ENCODE measurements around the gene SLC29A4.
"Not testable (repeated sequence)": the region's sequence is repeated elsewhere in the genome, so short reads cannot be mapped to it uniquely, and the experiment has no call there.

SLC29A4 gene

GRCh38 chr7:5284304-5285281 lies 1.9 kb downstream of the SLC29A4 start:
- H3K14ac ChIP-seq (ENCODE audit: low read length in 2 of 2), result no peak overlapping the region
- 56% methylated on average over 19 of the region's 24 CpGs for WGBS

GRCh38 chr7:5286933-5287332 lies 4.2 kb downstream of the SLC29A4 start:
- Histone ChIP-seq H3K4me2 (ENCODE audit: low read length, poor library complexity, severe bottlenecking) (no peak overlapping the region), H2BK5ac (ENCODE audit: low read depth, low read length, poor library complexity, severe bottlenecking) (no peak overlapping the region), H2BK12ac (ENCODE audit: low read length in 2 of 2) (no peak overlapping the region), H3K4me3 (ENCODE audit: insufficient read depth in 1 of 2, low read depth in 1 of 2, low read length in 2 of 2) (no peak overlapping the region), H4K8ac (ENCODE audit: low read length) (no peak overlapping the region), H2BK120ac (ENCODE audit: low read depth, low read length) (no peak overlapping the region), H3K27ac (ENCODE audit: low read length, poor library complexity, severe bottlenecking) (no peak overlapping the region), H3K14ac (ENCODE audit: low read length in 2 of 2) (peak overlapping the region in 1 of 2 experiments; percentile 64), H3K27me3 (ENCODE audit: control insufficient read depth in 1 of 2, insufficient read depth in 1 of 2, low read length in 2 of 2) (peaks cover 0 to 17% of the 10 kb centered on the region in 2 experiments), H3K4ac (ENCODE audit: low read depth in 1 of 2, low read length in 2 of 2) (no peak overlapping the region), H3K79me1 (replicated peaks; ENCODE audit: low read length, poor library complexity, severe bottlenecking) (no peaks in the 10 kb centered on the region), H3K18ac (ENCODE audit: low read depth in 1 of 2, low read length in 2 of 2) (no peak overlapping the region), H3K4me1 (ENCODE audit: control insufficient read depth, insufficient read depth, low read depth, low read length) (peaks cover 17% of the 10 kb centered on the region), H3K9me3 (ENCODE audit: control insufficient read depth, low read length) (no peaks in the 10 kb centered on the region), H3K23ac (ENCODE audit: low read length in 2 of 2) (no peak overlapping the region), H2AK5ac (ENCODE audit: low read length, severe bottlenecking) (no peak overlapping the region), H2BK15ac (ENCODE audit: low read depth, poor library complexity, severe bottlenecking) (no peak overlapping the region), H2AFZ (ENCODE audit: low read depth, low read length) (no peak overlapping the region), H4K91ac (ENCODE audit: low read length) (no peak overlapping the region), H3K36me3 (ENCODE audit: control insufficient read depth in 1 of 2, insufficient read depth in 2 of 2, low read depth in 1 of 2, low read length in 2 of 2) (peaks cover 0 to 13% of the 10 kb centered on the region in 2 experiments), H3K9ac (ENCODE audit: low read length) (no peak overlapping the region)
- DNase-seq, result no peak
- 90% methylated on average over 8 of the region's 9 CpGs for WGBS

More at GRCh38 chr7:5284304-5285281, 1.9 kb downstream of the SLC29A4 start:
- Histone ChIP-seq H3K4me3 (ENCODE audit: insufficient read depth in 1 of 2, low read depth in 1 of 2, low read length in 2 of 2) (no peak overlapping the region), H3K4me1 (ENCODE audit: control insufficient read depth, insufficient read depth, low read depth, low read length) (peaks cover 17% of the 10 kb centered on the region), H3K27ac (ENCODE audit: low read length, poor library complexity, severe bottlenecking) (no peak overlapping the region), H3K36me3 (ENCODE audit: control insufficient read depth in 1 of 2, insufficient read depth in 2 of 2, low read depth in 1 of 2, low read length in 2 of 2) (no peaks in the 10 kb centered on the region), H3K9ac (ENCODE audit: low read length) (no peak overlapping the region), H2AFZ (ENCODE audit: low read depth, low read length) (no peak overlapping the region), H2AK5ac (ENCODE audit: low read length, severe bottlenecking) (no peak overlapping the region), H2BK5ac (ENCODE audit: low read depth, low read length, poor library complexity, severe bottlenecking) (no peak overlapping the region), H3K23ac (ENCODE audit: low read length in 2 of 2) (no peak overlapping the region), H3K79me1 (replicated peaks; ENCODE audit: low read length, poor library complexity, severe bottlenecking) (no peaks in the 10 kb centered on the region), H4K91ac (ENCODE audit: low read length) (no peak overlapping the region), H2BK12ac (ENCODE audit: low read length in 2 of 2) (no peak overlapping the region), H3K9me3 (ENCODE audit: control insufficient read depth, low read length) (no peaks in the 10 kb centered on the region), H3K4ac (ENCODE audit: low read depth in 1 of 2, low read length in 2 of 2) (no peak overlapping the region), H2BK120ac (ENCODE audit: low read depth, low read length) (no peak overlapping the region), H3K4me2 (ENCODE audit: low read length, poor library complexity, severe bottlenecking) (peak overlapping the region; percentile 20), H4K8ac (ENCODE audit: low read length) (no peak overlapping the region), H3K18ac (ENCODE audit: low read depth in 1 of 2, low read length in 2 of 2) (no peak overlapping the region), H2BK15ac (ENCODE audit: low read depth, poor library complexity, severe bottlenecking) (no peak overlapping the region), H3K27me3 (ENCODE audit: control insufficient read depth in 1 of 2, insufficient read depth in 1 of 2, low read length in 2 of 2) (peaks cover 9 to 28% of the 10 kb centered on the region in 2 experiments)
- DNase-seq, result peak; percentile 29

- not testable (repeated sequence) for H3K4me2 ChIP-seq (ENCODE audit: low read length, poor library complexity, severe bottlenecking); H3K79me1 ChIP-seq (replicated peaks; ENCODE audit: low read length, poor library complexity, severe bottlenecking); H2BK15ac ChIP-seq (ENCODE audit: low read depth, poor library complexity, severe bottlenecking); H3K27ac ChIP-seq (ENCODE audit: low read length, poor library complexity, severe bottlenecking); H3K4me3 ChIP-seq (ENCODE audit: insufficient read depth in 1 of 2, low read depth in 1 of 2, low read length in 2 of 2); H2BK12ac ChIP-seq (ENCODE audit: low read length in 2 of 2); H3K14ac ChIP-seq (ENCODE audit: low read length in 2 of 2); H2BK5ac ChIP-seq (ENCODE audit: low read depth, low read length, poor library complexity, severe bottlenecking); H3K9ac ChIP-seq (ENCODE audit: low read length); H4K8ac ChIP-seq (ENCODE audit: low read length); H3K23ac ChIP-seq (ENCODE audit: low read length in 2 of 2); H2AK5ac ChIP-seq (ENCODE audit: low read length, severe bottlenecking); H3K9me3 ChIP-seq (ENCODE audit: control insufficient read depth, low read length); H3K18ac ChIP-seq (ENCODE audit: low read depth in 1 of 2, low read length in 2 of 2); H2AFZ ChIP-seq (ENCODE audit: low read depth, low read length); H3K4ac ChIP-seq (ENCODE audit: low read depth in 1 of 2, low read length in 2 of 2); H2BK120ac ChIP-seq (ENCODE audit: low read depth, low read length); H4K91ac ChIP-seq (ENCODE audit: low read length); DNase-seq
- peaks cover 0 to 17% of the 10 kb centered on the region in 2 experiments for H3K27me3 ChIP-seq (ENCODE audit: control insufficient read depth in 1 of 2, insufficient read depth in 1 of 2, low read length in 2 of 2)
- peaks cover 0 to 13% of the 10 kb centered on the region in 2 experiments for H3K36me3 ChIP-seq (ENCODE audit: control insufficient read depth in 1 of 2, insufficient read depth in 2 of 2, low read depth in 1 of 2, low read length in 2 of 2)
- 91% methylated on average over 5 of the region's 5 CpGs for WGBS
- H3K4me1 ChIP-seq (ENCODE audit: control insufficient read depth, insufficient read depth, low read depth, low read length), result peaks cover 17% of the 10 kb centered on the region
Observed at GRCh38 chr7:5287373-5287772, 4.6 kb downstream of the SLC29A4 start.

GRCh38 chr7:5287802-5288201 lies 5.1 kb downstream of the SLC29A4 start:
- Histone ChIP-seq H3K4me1 (ENCODE audit: control insufficient read depth, insufficient read depth, low read depth, low read length) (peaks cover 17% of the 10 kb centered on the region), H2BK5ac (ENCODE audit: low read depth, low read length, poor library complexity, severe bottlenecking) (no peak overlapping the region), H3K27me3 (ENCODE audit: control insufficient read depth in 1 of 2, insufficient read depth in 1 of 2, low read length in 2 of 2) (peaks cover 0 to 17% of the 10 kb centered on the region in 2 experiments), H3K4ac (ENCODE audit: low read depth in 1 of 2, low read length in 2 of 2) (no peak overlapping the region), H2BK12ac (ENCODE audit: low read length in 2 of 2) (no peak overlapping the region), H3K27ac (ENCODE audit: low read length, poor library complexity, severe bottlenecking) (no peak overlapping the region), H3K4me2 (ENCODE audit: low read length, poor library complexity, severe bottlenecking) (no peak overlapping the region), H3K23ac (ENCODE audit: low read length in 2 of 2) (no peak overlapping the region), H3K9ac (ENCODE audit: low read length) (no peak overlapping the region), H2AK5ac (ENCODE audit: low read length, severe bottlenecking) (no peak overlapping the region), H2BK120ac (ENCODE audit: low read depth, low read length) (no peak overlapping the region), H4K8ac (ENCODE audit: low read length) (no peak overlapping the region), H2BK15ac (ENCODE audit: low read depth, poor library complexity, severe bottlenecking) (no peak overlapping the region), H3K14ac (ENCODE audit: low read length in 2 of 2) (no peak overlapping the region), H3K4me3 (ENCODE audit: insufficient read depth in 1 of 2, low read depth in 1 of 2, low read length in 2 of 2) (peak overlapping the region in 1 of 2 experiments; percentile 27), H2AFZ (ENCODE audit: low read depth, low read length) (no peak overlapping the region), H3K9me3 (ENCODE audit: control insufficient read depth, low read length) (no peaks in the 10 kb centered on the region), H4K91ac (ENCODE audit: low read length) (no peak overlapping the region), H3K18ac (ENCODE audit: low read depth in 1 of 2, low read length in 2 of 2) (no peak overlapping the region), H3K36me3 (ENCODE audit: control insufficient read depth in 1 of 2, insufficient read depth in 2 of 2, low read depth in 1 of 2, low read length in 2 of 2) (peaks cover 0 to 13% of the 10 kb centered on the region in 2 experiments), H3K79me1 (replicated peaks; ENCODE audit: low read length, poor library complexity, severe bottlenecking) (no peaks in the 10 kb centered on the region)
- DNase-seq, result no peak
- WGBS, result 94% methylated on average over 19 of the region's 19 CpGs

Data from mesenchymal stem cell (in vitro differentiated cells and primary cell).